CD14-positive monocyte (primary cell): ENCODE measurements around the gene BCO1. TPM values are rescaled to one million over a fixed set of nuclear protein-coding genes. Genes with fewer than 3 reads are reported as not detected.

ENCODE experiments used
- DNase-seq, 3 donors: peaks; one replicate each; pipeline ENCODE4 v3.0.0-alpha.2; 2011 to 2022
- H2AFZ ChIP-seq: 2 replicates; pipeline ENCODE4 v1.6.0; 2012; ENCODE audit warnings: mild to moderate bottlenecking, low read depth, low read length, inconsistent platforms; ENCODE audit not compliant: insufficient read depth, poor library complexity, severe bottlenecking
- H3K27ac ChIP-seq, 2 donors: 1 replicate in 1 of 2; 2 replicates in 1 of 2; pipeline ENCODE4 v1.5.1; 2012 to 2013; ENCODE audit warnings: low read length in 2 of 2, control low read depth in 1 of 2, inconsistent platforms in 1 of 2, low read depth in 1 of 2, mild to moderate bottlenecking in 1 of 2
- H3K27me3 ChIP-seq, 2 donors: one replicate each; pipeline versions ENCODE4 v1.6.0 to v1.6.1; 2011 to 2013; ENCODE audit warnings: low read length in 2 of 2; ENCODE audit not compliant: control insufficient read depth in 2 of 2, insufficient read depth in 2 of 2
- H3K36me3 ChIP-seq, 2 donors: replicated peaks in 1 of 2; 1 replicate in 1 of 2; 2 replicates in 1 of 2; pipeline versions ENCODE4 v1.5.1 to v1.6.1; 2012 to 2013; ENCODE audit warnings: low read length in 2 of 2, control low read depth in 1 of 2, inconsistent platforms in 1 of 2, mild to moderate bottlenecking in 1 of 2; ENCODE audit not compliant: insufficient read depth in 2 of 2, control insufficient read depth in 1 of 2
- H3K4me1 ChIP-seq, 2 donors: 1 replicate in 1 of 2; 2 replicates in 1 of 2; pipeline versions ENCODE4 v1.5.1 to v1.6.1; 2012 to 2013; ENCODE audit warnings: low read length in 2 of 2, control low read depth in 1 of 2, inconsistent platforms in 1 of 2, mild to moderate bottlenecking in 1 of 2, moderate library complexity in 1 of 2; ENCODE audit not compliant: insufficient read depth in 2 of 2, control insufficient read depth in 1 of 2
- H3K4me2 ChIP-seq: replicated peaks from 2 replicates; pipeline ENCODE3; 2012; ENCODE audit warnings: low read length, moderate library complexity, mild to moderate bottlenecking; ENCODE audit not compliant: poor library complexity, severe bottlenecking; ENCODE audit errors: extremely low read depth
- H3K4me3 ChIP-seq, 3 experiments: fragments of 200-600 bp in 1 of 3; sonication (generic) in 1 of 3; replicated peaks in 1 of 3; 1 replicate in 2 of 3; 2 replicates in 1 of 3; pipeline ENCODE4 v1.5.1; 2011 to 2013; ENCODE audit warnings: low read length in 3 of 3, mild to moderate bottlenecking in 3 of 3, control low read depth in 2 of 3, low read depth in 2 of 3, inconsistent platforms in 1 of 3, moderate library complexity in 1 of 3
- H3K79me2 ChIP-seq: 2 replicates; pipeline ENCODE4 v1.6.0; 2012; ENCODE audit warnings: mild to moderate bottlenecking, control low read depth, inconsistent platforms, low read length, moderate library complexity; ENCODE audit not compliant: insufficient read depth
- H3K9ac ChIP-seq: 2 replicates; pipeline ENCODE4 v1.6.0; 2017; ENCODE audit warnings: low read length, mild to moderate bottlenecking; ENCODE audit not compliant: insufficient read depth, poor library complexity, severe bottlenecking
- H3K9me3 ChIP-seq, 2 donors: replicated peaks in 1 of 2; 1 replicate in 1 of 2; 2 replicates in 1 of 2; pipeline versions ENCODE4 v1.5.1 to v1.6.1; 2012 to 2013; ENCODE audit warnings: low read length in 2 of 2, control low read depth in 1 of 2; ENCODE audit not compliant: control insufficient read depth in 1 of 2, insufficient read depth in 1 of 2
- H4K20me1 ChIP-seq: 2 replicates; pipeline ENCODE4 v1.6.0; 2012; ENCODE audit warnings: mild to moderate bottlenecking, low read length, control low read depth, moderate library complexity; ENCODE audit not compliant: insufficient read depth
- H3K27ac Mint-ChIP-seq, 7 donors: one replicate each; pipeline ENCODE4 v1.8.0; 2020; ENCODE audit warnings: mild to moderate bottlenecking in 7 of 7, mixed read lengths in 7 of 7, moderate library complexity in 6 of 7, inconsistent platforms in 2 of 7
- H3K27me3 Mint-ChIP-seq, 3 donors: one replicate each; pipeline ENCODE4 v1.8.0; 2021 to 2022; ENCODE audit warnings: low read depth in 3 of 3, mild to moderate bottlenecking in 3 of 3, mixed read lengths in 3 of 3, moderate library complexity in 3 of 3, inconsistent platforms in 1 of 3
- H3K36me3 Mint-ChIP-seq, 2 donors: one replicate each; pipeline ENCODE4 v1.8.0; 2020; ENCODE audit warnings: mixed read lengths in 2 of 2, inconsistent platforms in 1 of 2, mild to moderate bottlenecking in 1 of 2
- H3K4me1 Mint-ChIP-seq: one replicate; pipeline ENCODE4 v1.8.0; 2020; ENCODE audit warnings: mild to moderate bottlenecking, mixed read lengths
- H3K4me3 Mint-ChIP-seq, 2 donors: one replicate each; pipeline ENCODE4 v1.8.0; 2020; ENCODE audit warnings: mild to moderate bottlenecking in 2 of 2, mixed read lengths in 2 of 2, moderate library complexity in 1 of 2
- H3K9me3 Mint-ChIP-seq, 7 donors: one replicate each; pipeline ENCODE4 v1.8.0; 2020 to 2022; ENCODE audit warnings: mixed read lengths in 7 of 7, mild to moderate bottlenecking in 6 of 7, moderate library complexity in 6 of 7, inconsistent platforms in 2 of 7
- CTCF ChIP-seq: fragments of 200-600 bp; IDR thresholded peaks from one replicate; pipeline ENCODE4 v1.8.0; 2022; ENCODE audit warnings: antibody characterized with exemption, mild to moderate bottlenecking
- WGBS: methylation state at CpG from one replicate; pipeline ENCODE4 v1.1.5; 2013; ENCODE audit warnings: missing lambda C conversion rate; ENCODE audit not compliant: insufficient coverage; 5-methylcytosine and 5-hydroxymethylcytosine counted together
- intact Hi-C, 2 donors: fragments of 100-400 bp; cut with micrococcal nuclease; formaldehyde crosslinking; loops; one replicate each; pipeline versions ENCODE4 v1.15.0 to v1.15.1; 2023
- polyA plus RNA-seq, 3 donors: library from polyadenylated mRNA; depleted of rRNA in 1 of 3; unstranded in 2 of 3; stranded (reverse) in 1 of 3; fragments of 300-500 nt in 2 of 3; fragments of >200 nt in 1 of 3; fragmentation: Illumina TruSeq in 2 of 3; gene quantifications; 1 replicate in 2 of 3; 2 replicates in 1 of 3; pipeline ENCODE4 v1.2.3, GENCODE V29; 2012 to 2021

BCO1 gene
- polyA plus RNA-seq, 3 donors, result not detected

DNA sequence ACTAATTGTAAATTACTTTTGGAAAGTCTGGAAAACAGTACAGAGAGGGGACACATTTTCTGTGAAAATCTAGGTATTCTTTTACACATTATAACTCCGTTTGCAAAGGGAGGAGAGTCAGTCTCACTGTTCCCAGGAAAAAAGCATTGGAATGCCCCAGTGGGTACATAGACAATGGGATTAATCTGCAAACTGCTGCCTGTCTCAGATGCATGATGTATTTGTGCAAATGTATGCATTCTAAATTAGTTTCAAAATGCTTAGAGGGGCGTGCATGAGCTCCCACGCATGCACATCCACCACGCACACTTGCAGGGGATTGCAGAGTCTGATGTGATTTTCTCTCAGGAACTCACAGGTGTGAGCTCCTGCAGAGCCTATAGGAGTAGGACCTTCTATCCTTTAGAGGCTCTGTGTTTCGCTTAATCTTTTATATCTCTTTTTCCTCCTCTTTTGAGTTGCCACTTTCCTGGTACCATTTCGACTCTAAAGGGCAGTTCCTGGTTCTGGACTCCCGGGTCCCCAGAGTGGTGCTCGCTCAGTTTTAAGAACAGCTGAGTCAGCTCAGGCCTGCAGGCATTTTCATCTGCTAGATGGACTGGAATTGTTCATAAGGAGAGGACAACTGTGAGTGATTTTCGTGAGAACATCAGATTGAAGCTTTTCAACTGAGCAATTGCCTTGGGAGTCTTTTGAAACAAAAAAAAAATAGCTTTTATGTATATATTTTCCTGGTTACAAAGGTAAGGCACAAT, 1.1 kb downstream of the BCO1 start:
- H3K4me3 Mint-ChIP-seq, result no peak overlapping the region
- H3K4me1 Mint-ChIP-seq, result peaks cover 9% of the 10 kb centered on the region
- no peak overlapping the region for H2AFZ ChIP-seq
- WGBS, result 93% methylated on average over 8 of the region's 9 CpGs
- no peaks in the 10 kb centered on the region for H3K4me1 ChIP-seq
- no peak overlapping the region for H3K4me2 ChIP-seq
- H3K9me3 ChIP-seq, result no peaks in the 10 kb centered on the region
- DNase-seq, result no peak
- intact Hi-C loops, result no loop called here
- H3K27me3 Mint-ChIP-seq, result peaks cover 6 to 12% (median 6%) of the 10 kb centered on the region in 3 donors
- TF ChIP-seq CTCF, result no peak
- peaks cover 0 to 7% (median 0%) of the 10 kb centered on the region in 7 donors for H3K9me3 Mint-ChIP-seq
- no peaks in the 10 kb centered on the region for H3K36me3 Mint-ChIP-seq
- H3K27ac Mint-ChIP-seq, result no peak overlapping the region
- H3K79me2 ChIP-seq, result no peaks in the 10 kb centered on the region
- no peaks in the 10 kb centered on the region for H3K36me3 ChIP-seq
- no peaks in the 10 kb centered on the region for H3K27me3 ChIP-seq
- H3K27ac ChIP-seq, result no peak overlapping the region
- no peaks in the 10 kb centered on the region for H4K20me1 ChIP-seq
- no peak overlapping the region for H3K4me3 ChIP-seq
- H3K9ac ChIP-seq, result no peak overlapping the region

DNA sequence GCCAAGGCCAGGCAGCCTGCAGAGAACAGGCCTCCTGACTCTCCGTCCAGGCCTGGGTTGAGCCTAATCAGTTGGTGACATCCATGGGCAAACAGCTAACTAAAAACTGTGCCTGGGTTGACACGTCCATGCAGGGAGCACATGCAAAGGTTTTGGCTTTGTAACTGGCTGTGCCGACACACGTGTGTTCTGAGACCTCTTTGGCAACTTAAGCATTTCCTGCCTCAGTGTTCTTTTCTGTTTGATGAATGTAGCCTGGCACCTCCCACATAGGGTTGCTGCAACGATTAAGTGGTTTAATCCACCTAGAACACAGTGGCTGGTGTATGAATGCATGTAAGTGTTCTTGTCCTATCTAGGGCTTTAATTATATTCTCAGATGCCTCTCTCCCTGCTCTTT, 3.2 kb downstream of the BCO1 start:
- Histone ChIP-seq H3K27ac (no peak overlapping the region), H2AFZ (no peak overlapping the region), H3K27me3 (no peaks in the 10 kb centered on the region), H3K4me1 (no peaks in the 10 kb centered on the region), H3K36me3 (no peaks in the 10 kb centered on the region), H3K79me2 (no peaks in the 10 kb centered on the region), H3K9ac (no peak overlapping the region), H4K20me1 (no peaks in the 10 kb centered on the region), H3K4me3 (no peak overlapping the region), H3K9me3 (no peaks in the 10 kb centered on the region), H3K4me2 (no peak overlapping the region)
- WGBS, result 100% methylated on average over 4 of the region's 5 CpGs
- H3K36me3 Mint-ChIP-seq, result no peaks in the 10 kb centered on the region
- DNase-seq, result no peak
- TF ChIP-seq CTCF, result no peak
- intact Hi-C loops, result no loop called here
- H3K4me1 Mint-ChIP-seq, result peaks cover 9% of the 10 kb centered on the region
- peaks cover 6 to 12% (median 11%) of the 10 kb centered on the region in 3 donors for H3K27me3 Mint-ChIP-seq
- H3K27ac Mint-ChIP-seq, result no peak overlapping the region
- no peak overlapping the region for H3K4me3 Mint-ChIP-seq
- H3K9me3 Mint-ChIP-seq, result peaks cover 0 to 7% (median 2%) of the 10 kb centered on the region in 7 donors
